HEK293T (cell line): ENCODE measurements around the gene GCNT2.

Source experiments
- BHLHE40 ChIP-seq: fragments of 450-650 bp; IDR thresholded peaks from 2 replicates; pipeline ENCODE4 v1.6.1; 2016; ENCODE audit warnings: mild to moderate bottlenecking, moderate library complexity, borderline replicate concordance
- CTBP1 ChIP-seq: fragments of 450-650 bp; IDR thresholded peaks from 2 replicates; pipeline ENCODE4 v1.6.1; 2016; ENCODE audit warnings: borderline replicate concordance
- ELF4 ChIP-seq: fragments of 450-650 bp; IDR thresholded peaks from 2 replicates; pipeline ENCODE4 v1.6.1; 2017; ENCODE audit warnings: antibody characterized with exemption
- FOXK2 ChIP-seq: fragments of 450-650 bp; IDR thresholded peaks from 2 replicates; pipeline ENCODE4 v1.6.1; 2016; ENCODE audit warnings: mild to moderate bottlenecking
- L3MBTL2 ChIP-seq: fragments of 450-650 bp; conservative IDR thresholded peaks from 2 replicates; pipeline ENCODE4 v1.6.1; 2016; ENCODE audit warnings: mild to moderate bottlenecking
- NFRKB ChIP-seq: fragments of 450-650 bp; IDR thresholded peaks from 2 replicates; pipeline ENCODE4 v1.6.1; 2016; ENCODE audit warnings: mild to moderate bottlenecking, moderate library complexity
- SP1 ChIP-seq: fragments of 450-650 bp; IDR thresholded peaks from 2 replicates; pipeline ENCODE4 v1.6.1; 2017
- ZNF384 ChIP-seq: fragments of 450-650 bp; IDR thresholded peaks from 2 replicates; pipeline ENCODE4 v1.6.1; 2016

GRCh38 chr6:10522929-10523573 is 1.9 kb downstream of the GCNT2 start:
- no peak for TF ChIP-seq SP1
- no peak for TF ChIP-seq ZNF384
- TF ChIP-seq BHLHE40, result no peak
- TF ChIP-seq ELF4, result no peak
- no peak for TF ChIP-seq L3MBTL2
- no peak for TF ChIP-seq CTBP1
- no peak for TF ChIP-seq NFRKB
- no peak for TF ChIP-seq FOXK2
